B cell (primary cell): ENCODE data around the gene MGMT. TPM values are rescaled to one million over a fixed set of nuclear protein-coding genes. Genes with fewer than 3 reads are reported as not detected.

Source experiments
- ATAC-seq: fragments of 200-7000 bp; cut with Tn5 transposase; one replicate; pipeline ENCODE4 v1.10.0; 2021; ENCODE audit warnings: low read depth, mild to moderate bottlenecking, moderate number of reproducible peaks, moderate library complexity
- CTCF ChIA-PET: fragments of 350-600 bp; sonication (Branson Sonifier 250); formaldehyde crosslinking; loops from one replicate; lab custom pipeline; 2021; ENCODE audit warnings: antibody characterized with exemption, inconsistent platforms; lab: Charles Lee
- POLR2A ChIA-PET: fragments of 350-600 bp; sonication (Branson Sonifier 250); formaldehyde crosslinking; loops from one replicate; lab custom pipeline; 2021; ENCODE audit warnings: antibody characterized with exemption; lab: Charles Lee
- DNase-seq: peaks from one replicate; pipeline ENCODE4 v3.0.0; 2013
- H2AFZ ChIP-seq: 2 replicates; pipeline ENCODE4 v1.6.1; 2012; ENCODE audit warnings: mild to moderate bottlenecking, low read depth, low read length; ENCODE audit not compliant: insufficient read depth, poor library complexity, severe bottlenecking
- H3K27ac ChIP-seq, 2 donors: 1 replicate in 1 of 2; 2 replicates in 1 of 2; pipeline ENCODE4 v1.5.1; 2012 to 2013; ENCODE audit warnings: low read length in 2 of 2, mild to moderate bottlenecking in 2 of 2, moderate library complexity in 1 of 2
- H3K27me3 ChIP-seq, 4 experiments: fragments of 200-600 bp in 1 of 4; sonication (generic) in 1 of 4; replicated peaks in 1 of 4; 1 replicate in 2 of 4; 2 replicates in 2 of 4; pipeline versions ENCODE4 v1.6.1 to v1.7.0; 2013 to 2016; ENCODE audit warnings: low read length in 3 of 4, mild to moderate bottlenecking in 2 of 4, mixed read lengths in 1 of 4, moderate library complexity in 1 of 4; ENCODE audit not compliant: insufficient read depth in 4 of 4, control insufficient read depth in 3 of 4; ENCODE audit errors: control extremely low read depth in 1 of 4
- H3K36me3 ChIP-seq, 2 experiments: replicated peaks in 1 of 2; 1 replicate in 1 of 2; 2 replicates in 1 of 2; pipeline versions ENCODE4 v1.6.1 to v1.7.1; 2013; ENCODE audit warnings: low read length in 1 of 2; ENCODE audit not compliant: insufficient read depth in 2 of 2, control insufficient read depth in 1 of 2; ENCODE audit errors: control extremely low read depth in 1 of 2, extremely low read depth in 1 of 2
- H3K4me1 ChIP-seq, 2 donors: fragments of 200-600 bp in 1 of 2; sonication (generic) in 1 of 2; 1 replicate in 1 of 2; 2 replicates in 1 of 2; pipeline versions ENCODE4 v1.5.1 to v1.6.1; 2013 to 2017; ENCODE audit warnings: low read length in 2 of 2; ENCODE audit not compliant: control insufficient read depth in 2 of 2, insufficient read depth in 2 of 2
- H3K4me2 ChIP-seq: replicated peaks from 2 replicates; pipeline ENCODE3; 2012; ENCODE audit warnings: mild to moderate bottlenecking, low read depth, low read length; ENCODE audit not compliant: poor library complexity, severe bottlenecking
- H3K4me3 ChIP-seq, 5 experiments: fragments of 200-600 bp in 1 of 5; sonication (generic) in 1 of 5; 1 replicate in 3 of 5; 2 replicates in 2 of 5; pipeline versions ENCODE4 v1.5.1 to v1.7.0; 2011 to 2016; ENCODE audit warnings: low read length in 4 of 5, mild to moderate bottlenecking in 4 of 5, low read depth in 2 of 5, control low read depth in 1 of 5, moderate library complexity in 1 of 5; ENCODE audit not compliant: insufficient read depth in 1 of 5; ENCODE audit errors: control extremely low read depth in 1 of 5, extremely low read depth in 1 of 5
- H3K79me2 ChIP-seq: fragments of 200-600 bp; sonication (generic); one replicate; pipeline ENCODE4 v1.6.0; 2016; ENCODE audit warnings: low read length; ENCODE audit not compliant: control insufficient read depth, insufficient read depth
- H3K9ac ChIP-seq: fragments of 200-600 bp; sonication (generic); 2 replicates; pipeline ENCODE4 v1.6.1; 2017; ENCODE audit warnings: mild to moderate bottlenecking, low read length, moderate library complexity
- H3K9me3 ChIP-seq, 3 donors: one replicate each; pipeline versions ENCODE4 v1.6.1 to v1.7.1; 2013; ENCODE audit warnings: low read length in 2 of 3; ENCODE audit not compliant: control insufficient read depth in 2 of 3, insufficient read depth in 1 of 3; ENCODE audit errors: control extremely low read depth in 1 of 3
- H4K20me1 ChIP-seq: 2 replicates; pipeline ENCODE4 v1.6.0; 2012; ENCODE audit warnings: mild to moderate bottlenecking, low read length; ENCODE audit not compliant: insufficient read depth, control insufficient read depth, poor library complexity, severe bottlenecking
- H3K27ac Mint-ChIP-seq: one replicate; pipeline ENCODE4 v1.8.0; 2021; ENCODE audit warnings: mixed read lengths
- H3K27me3 Mint-ChIP-seq: one replicate; pipeline ENCODE4 v1.8.0; 2021; ENCODE audit warnings: mixed read lengths
- H3K4me1 Mint-ChIP-seq: one replicate; pipeline ENCODE4 v1.8.0; 2021; ENCODE audit warnings: mixed read lengths
- H3K4me3 Mint-ChIP-seq: one replicate; pipeline ENCODE4 v1.8.0; 2021; ENCODE audit warnings: mixed read lengths
- H3K9me3 Mint-ChIP-seq: one replicate; pipeline ENCODE4 v1.8.0; 2022; ENCODE audit warnings: mixed read lengths; ENCODE audit not compliant: insufficient read depth
- EZH2 ChIP-seq: IDR thresholded peaks from 2 replicates; pipeline ENCODE4 v1.6.1; 2012; ENCODE audit warnings: borderline replicate concordance, low read depth, mild to moderate bottlenecking, moderate library complexity, low read length; ENCODE audit not compliant: insufficient read depth, poor library complexity, severe bottlenecking
- WGBS: methylation state at CpG from one replicate; pipeline ENCODE4 v1.1.5; 2013; ENCODE audit warnings: missing lambda C conversion rate; ENCODE audit not compliant: insufficient coverage; 5-methylcytosine and 5-hydroxymethylcytosine counted together
- intact Hi-C: fragments of 100-400 bp; cut with micrococcal nuclease; formaldehyde crosslinking; loops from one replicate; pipeline ENCODE4 v1.10.0; 2022
- polyA plus RNA-seq: library from polyadenylated mRNA; depleted of rRNA; stranded (reverse); fragments of >200 nt; gene quantifications from 2 replicates; pipeline ENCODE4 v1.2.3, GENCODE V29; 2012
- total RNA-seq, 2 donors: library from RNA; stranded (reverse); fragments of 120-200 nt in 1 of 2; gene quantifications; 1 replicate in 1 of 2; 2 replicates in 1 of 2; pipeline versions ENCODE4 v1.2.3 to v1.2.4, GENCODE V29; 2013 to 2022
- TF ChIP-seq, protein P1 (sequence below): fragments of 200-600 bp; IDR thresholded peaks from one replicate; pipeline ENCODE4 v1.8.0; 2022; ENCODE audit warnings: antibody characterized with exemption, mild to moderate bottlenecking

MGMT gene
- total and polyA plus RNA-seq, 2 donors (not counting 1 experiment from before 2014, with no cell fraction given) = 16.6 to 87.7 TPM

DNA sequence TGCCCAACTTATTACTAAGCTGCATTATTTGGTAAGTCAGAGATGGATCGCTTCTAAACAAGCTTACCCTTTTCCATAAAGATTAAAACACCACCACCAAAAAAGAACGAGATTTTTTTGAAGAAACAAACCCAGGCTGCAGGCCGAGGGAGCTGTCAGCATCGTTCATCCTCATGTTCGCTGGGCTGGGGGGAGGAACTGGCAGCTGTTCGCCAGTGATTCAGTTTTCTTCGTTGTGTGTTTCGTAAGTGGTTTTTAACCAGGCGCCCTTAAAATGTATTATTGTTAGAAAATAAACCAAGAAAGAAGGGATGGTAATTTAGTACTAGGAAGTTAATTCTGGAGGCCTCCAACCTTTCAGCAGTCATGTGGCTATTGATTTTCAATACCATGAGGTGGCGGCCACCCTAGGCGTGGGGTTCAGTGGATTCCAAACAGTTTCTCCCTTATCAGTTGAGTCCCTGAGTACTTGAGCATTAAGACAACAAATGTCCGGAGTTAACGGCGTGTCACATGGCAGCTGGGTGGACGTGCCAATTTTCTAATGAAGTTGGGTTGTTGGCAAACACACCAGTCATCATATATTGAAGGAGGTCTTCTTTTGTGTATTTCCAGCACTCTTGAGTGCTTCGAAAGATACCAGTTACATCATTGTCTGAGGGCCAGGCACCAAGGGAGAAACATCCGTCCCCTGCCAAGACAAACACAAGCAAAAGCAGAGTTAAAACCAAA, 323.8 kb downstream of the MGMT start:
- Histone ChIP-seq H3K27me3 (no peaks in the 10 kb centered on the region), H3K79me2 (no peaks in the 10 kb centered on the region), H3K36me3 (no peaks in the 10 kb centered on the region), H3K4me3 (no peak overlapping the region), H4K20me1 (no peaks in the 10 kb centered on the region), H3K4me2 (no peak overlapping the region), H3K9ac (no peak overlapping the region), H3K4me1 (no peaks in the 10 kb centered on the region), H3K27ac (no peak overlapping the region), H3K9me3 (peaks cover 0 to 46% (median 0%) of the 10 kb centered on the region in 3 donors), H2AFZ (no peak overlapping the region)
- ChIA-PET CTCF (no interaction called here), POLR2A (no interaction called here)
- 96% methylated on average over 10 of the region's 17 CpGs for WGBS
- H3K4me1 Mint-ChIP-seq = no peaks in the 10 kb centered on the region
- no peak for TF ChIP-seq EZH2
- TF ChIP-seq, protein P1, sequence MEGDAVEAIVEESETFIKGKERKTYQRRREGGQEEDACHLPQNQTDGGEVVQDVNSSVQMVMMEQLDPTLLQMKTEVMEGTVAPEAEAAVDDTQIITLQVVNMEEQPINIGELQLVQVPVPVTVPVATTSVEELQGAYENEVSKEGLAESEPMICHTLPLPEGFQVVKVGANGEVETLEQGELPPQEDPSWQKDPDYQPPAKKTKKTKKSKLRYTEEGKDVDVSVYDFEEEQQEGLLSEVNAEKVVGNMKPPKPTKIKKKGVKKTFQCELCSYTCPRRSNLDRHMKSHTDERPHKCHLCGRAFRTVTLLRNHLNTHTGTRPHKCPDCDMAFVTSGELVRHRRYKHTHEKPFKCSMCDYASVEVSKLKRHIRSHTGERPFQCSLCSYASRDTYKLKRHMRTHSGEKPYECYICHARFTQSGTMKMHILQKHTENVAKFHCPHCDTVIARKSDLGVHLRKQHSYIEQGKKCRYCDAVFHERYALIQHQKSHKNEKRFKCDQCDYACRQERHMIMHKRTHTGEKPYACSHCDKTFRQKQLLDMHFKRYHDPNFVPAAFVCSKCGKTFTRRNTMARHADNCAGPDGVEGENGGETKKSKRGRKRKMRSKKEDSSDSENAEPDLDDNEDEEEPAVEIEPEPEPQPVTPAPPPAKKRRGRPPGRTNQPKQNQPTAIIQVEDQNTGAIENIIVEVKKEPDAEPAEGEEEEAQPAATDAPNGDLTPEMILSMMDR = no peak
- H3K27me3 Mint-ChIP-seq = no peaks in the 10 kb centered on the region
- no peak overlapping the region for H3K4me3 Mint-ChIP-seq
- H3K9me3 Mint-ChIP-seq = peaks cover 16% of the 10 kb centered on the region
- ATAC-seq (no peak), DNase-seq (no peak)
- no peak overlapping the region for H3K27ac Mint-ChIP-seq
- intact Hi-C loops = no loop called here

DNA sequence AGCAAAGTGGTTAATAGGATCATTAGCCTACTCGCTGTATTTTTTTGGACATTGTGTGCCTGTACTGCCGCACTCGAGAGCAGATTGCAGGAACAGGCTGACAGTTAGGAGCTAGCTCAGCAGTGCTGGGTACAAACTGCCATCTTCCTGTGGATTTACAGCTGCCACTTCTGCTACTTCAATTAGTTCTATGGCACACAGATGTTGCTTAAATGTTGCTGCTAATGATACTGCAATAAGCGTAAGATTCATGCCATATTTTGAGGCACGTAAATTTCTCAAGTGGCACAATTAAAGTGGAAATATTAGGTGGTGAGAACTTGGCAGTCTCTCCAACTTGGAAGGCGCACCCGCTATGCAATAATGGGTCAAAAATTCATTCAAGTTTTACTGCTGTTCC, 325.1 kb downstream of the MGMT start:
- Histone ChIP-seq H3K4me2 (no peak overlapping the region), H3K36me3 (no peaks in the 10 kb centered on the region), H2AFZ (no peak overlapping the region), H3K9me3 (peaks cover 0 to 44% (median 0%) of the 10 kb centered on the region in 3 donors), H3K4me1 (no peaks in the 10 kb centered on the region), H3K27ac (no peak overlapping the region), H3K27me3 (no peaks in the 10 kb centered on the region), H3K4me3 (no peak overlapping the region), H4K20me1 (no peaks in the 10 kb centered on the region), H3K9ac (no peak overlapping the region), H3K79me2 (no peaks in the 10 kb centered on the region)
- Mint-ChIP-seq H3K9me3 (peaks cover 13% of the 10 kb centered on the region), H3K27ac (no peak overlapping the region), H3K4me1 (no peaks in the 10 kb centered on the region), H3K27me3 (no peaks in the 10 kb centered on the region), H3K4me3 (no peak overlapping the region)
- intact Hi-C loops = no loop called here
- POLR2A ChIA-PET = no interaction called here
- CTCF ChIA-PET = no interaction called here
- DNase-seq (no peak), ATAC-seq (no peak)
- WGBS = 99% methylated on average over 7 of the region's 7 CpGs
- TF ChIP-seq, protein P1 = no peak
- TF ChIP-seq EZH2 = no peak
